ENCODE data around the gene SLC1A2.

Gene SLC1A2

GRCh38 chr11:35214226-35214770, 205.1 kb downstream of the SLC1A2 start:
- no peaks in the 10 kb centered on the region for H4K20me1 ChIP-seq (ENCODE audit: insufficient read depth, low read length, poor library complexity, severe bottlenecking)
- no peaks in the 10 kb centered on the region for H3K4me1 ChIP-seq (ENCODE audit: insufficient read depth, low read length, poor library complexity, severe bottlenecking)
- no peak overlapping the region for H2AFZ ChIP-seq (ENCODE audit: low read length)
- no peak overlapping the region for H3K4me3 ChIP-seq (ENCODE audit: low read length, poor library complexity, severe bottlenecking)
- no peaks in the 10 kb centered on the region for H3K27me3 ChIP-seq (ENCODE audit: insufficient read depth, low read length, poor library complexity, severe bottlenecking)
- no peaks in the 10 kb centered on the region for H3K9me2 ChIP-seq (replicated peaks; ENCODE audit: low read depth, low read length)
- no peaks in the 10 kb centered on the region for H3K9me3 ChIP-seq (ENCODE audit: insufficient read depth, low read depth, low read length)
- no peaks in the 10 kb centered on the region for H3F3A ChIP-seq (ENCODE audit: low read depth)
- TF ChIP-seq EZH2phosphoT487 (IDR thresholded peaks at IDR 0.05; ENCODE audit: borderline replicate concordance) (no peak), CTCF (conservative IDR thresholded peaks at IDR 0.05; ENCODE audit: low read length) (no peak)
- no peak overlapping the region for H3K9ac ChIP-seq (ENCODE audit: low read depth, low read length, poor library complexity, severe bottlenecking)
- H3K4me2 ChIP-seq (ENCODE audit: low read depth, low read length, poor library complexity, severe bottlenecking) = no peak overlapping the region
- H3K79me2 ChIP-seq (ENCODE audit: insufficient read depth, low read length) = no peaks in the 10 kb centered on the region
- H3K36me3 ChIP-seq (ENCODE audit: insufficient read depth, low read length) = peaks cover 66% of the 10 kb centered on the region; the same call in 1 of the 2 replicates

- no peak overlapping the region for H3K4me3 ChIP-seq (ENCODE audit: low read length, poor library complexity, severe bottlenecking)
- peaks cover 51% of the 10 kb centered on the region; the same call in 1 of the 2 replicates for H3K36me3 ChIP-seq (ENCODE audit: insufficient read depth, low read length)
- H3K4me1 ChIP-seq (ENCODE audit: insufficient read depth, low read length, poor library complexity, severe bottlenecking) = no peaks in the 10 kb centered on the region
- H3K9me2 ChIP-seq (replicated peaks; ENCODE audit: low read depth, low read length) = no peaks in the 10 kb centered on the region
- no peaks in the 10 kb centered on the region for H3F3A ChIP-seq (ENCODE audit: low read depth)
- no peaks in the 10 kb centered on the region for H3K9me3 ChIP-seq (ENCODE audit: insufficient read depth, low read depth, low read length)
- no peaks in the 10 kb centered on the region for H3K79me2 ChIP-seq (ENCODE audit: insufficient read depth, low read length)
- H2AFZ ChIP-seq (ENCODE audit: low read length) = no peak overlapping the region
- H3K9ac ChIP-seq (ENCODE audit: low read depth, low read length, poor library complexity, severe bottlenecking) = no peak overlapping the region
- H3K27me3 ChIP-seq (ENCODE audit: insufficient read depth, low read length, poor library complexity, severe bottlenecking) = no peaks in the 10 kb centered on the region
- no peaks in the 10 kb centered on the region for H4K20me1 ChIP-seq (ENCODE audit: insufficient read depth, low read length, poor library complexity, severe bottlenecking)
- H3K4me2 ChIP-seq (ENCODE audit: low read depth, low read length, poor library complexity, severe bottlenecking) = no peak overlapping the region
- TF ChIP-seq EZH2phosphoT487 (IDR thresholded peaks at IDR 0.05; ENCODE audit: borderline replicate concordance) (no peak), CTCF (conservative IDR thresholded peaks at IDR 0.05; ENCODE audit: low read length) (no peak)
Measured at GRCh38 chr11:35211952-35212351, 207.4 kb downstream of the SLC1A2 start.

GRCh38 chr11:35210876-35211546, 208.3 kb downstream of the SLC1A2 start:
- H3K4me1 ChIP-seq (ENCODE audit: insufficient read depth, low read length, poor library complexity, severe bottlenecking) = no peaks in the 10 kb centered on the region
- H3K9ac ChIP-seq (ENCODE audit: low read depth, low read length, poor library complexity, severe bottlenecking) = no peak overlapping the region
- H3K79me2 ChIP-seq (ENCODE audit: insufficient read depth, low read length) = no peaks in the 10 kb centered on the region
- H4K20me1 ChIP-seq (ENCODE audit: insufficient read depth, low read length, poor library complexity, severe bottlenecking) = no peaks in the 10 kb centered on the region
- H3F3A ChIP-seq (ENCODE audit: low read depth) = no peaks in the 10 kb centered on the region
- no peaks in the 10 kb centered on the region for H3K9me2 ChIP-seq (replicated peaks; ENCODE audit: low read depth, low read length)
- H3K36me3 ChIP-seq (ENCODE audit: insufficient read depth, low read length) = peaks cover 51% of the 10 kb centered on the region; the same call in 1 of the 2 replicates
- TF ChIP-seq EZH2phosphoT487 (IDR thresholded peaks at IDR 0.05; ENCODE audit: borderline replicate concordance) (no peak), CTCF (conservative IDR thresholded peaks at IDR 0.05; ENCODE audit: low read length) (no peak)
- H2AFZ ChIP-seq (ENCODE audit: low read length) = no peak overlapping the region
- H3K4me2 ChIP-seq (ENCODE audit: low read depth, low read length, poor library complexity, severe bottlenecking) = no peak overlapping the region
- no peaks in the 10 kb centered on the region for H3K9me3 ChIP-seq (ENCODE audit: insufficient read depth, low read depth, low read length)
- no peaks in the 10 kb centered on the region for H3K27me3 ChIP-seq (ENCODE audit: insufficient read depth, low read length, poor library complexity, severe bottlenecking)
- H3K4me3 ChIP-seq (ENCODE audit: low read length, poor library complexity, severe bottlenecking) = no peak overlapping the region

All from Loucy (cell line).